Measurements from ENCODE around the gene P4HA2. TPM values are rescaled to one million over a fixed set of nuclear protein-coding genes. Genes with fewer than 3 reads are reported as not detected.

The P4HA2 gene
- total RNA-seq, 2 donors from 2014 or later, result 16.8 to 18.0 TPM

- intact Hi-C loops (cut with DNase I), result loop anchor here (5.0 kb wide), 1 partner anchor 142 kb away; no protein-coding TSS in a partner anchor
- TF ChIP-seq CTCF (IDR thresholded peaks at IDR 0.05) (no peak), POLR2A (IDR thresholded peaks at IDR 0.05) (no peak), POLR2AphosphoS5 (IDR thresholded peaks at IDR 0.05) (no peak)
- H3K4me3 ChIP-seq, result no peak overlapping the region
- H3K27ac ChIP-seq, result no peak overlapping the region
- H3K9me3 ChIP-seq, result no peaks in the 10 kb centered on the region
- no peaks in the 10 kb centered on the region for H3K36me3 ChIP-seq
- no peaks in the 10 kb centered on the region for H3K4me1 ChIP-seq (replicated peaks)
- WGBS, result 83% methylated on average over 3 of the region's 3 CpGs
- no peaks in the 10 kb centered on the region for H3K27me3 ChIP-seq (replicated peaks; ENCODE audit: insufficient read depth)
- no peak for DNase-seq (ENCODE audit: low spot score)
Measured at GRCh38 chr5:132235340-132235739, 7.7 kb upstream of the P4HA2 start.

GRCh38 chr5:132234684-132235062 is 7.0 kb upstream of the P4HA2 start:
- Histone ChIP-seq H3K4me3 (no peak overlapping the region), H3K9me3 (no peaks in the 10 kb centered on the region), H3K4me1 (replicated peaks) (no peaks in the 10 kb centered on the region), H3K27me3 (replicated peaks; ENCODE audit: insufficient read depth) (no peaks in the 10 kb centered on the region), H3K36me3 (no peaks in the 10 kb centered on the region), H3K27ac (no peak overlapping the region)
- no peak for DNase-seq (ENCODE audit: low spot score)
- intact Hi-C loops (cut with DNase I), result loop anchor here (5.0 kb wide), 1 partner anchor 143 kb away; no protein-coding TSS in a partner anchor
- 53% methylated on average over 2 of the region's 2 CpGs for WGBS
- TF ChIP-seq POLR2A (IDR thresholded peaks at IDR 0.05) (no peak), CTCF (IDR thresholded peaks at IDR 0.05) (no peak), POLR2AphosphoS5 (IDR thresholded peaks at IDR 0.05) (no peak)

- no peak for TF ChIP-seq POLR2AphosphoS5 (IDR thresholded peaks at IDR 0.05)
- no peak for TF ChIP-seq POLR2A (IDR thresholded peaks at IDR 0.05)
- no peak for TF ChIP-seq CTCF (IDR thresholded peaks at IDR 0.05)
- intact Hi-C loops (cut with DNase I), result no loop called here
- no peaks in the 10 kb centered on the region for H3K36me3 ChIP-seq
- no peak for DNase-seq (ENCODE audit: low spot score)
- no peak overlapping the region for H3K4me3 ChIP-seq
- no peaks in the 10 kb centered on the region for H3K27me3 ChIP-seq (replicated peaks; ENCODE audit: insufficient read depth)
- no peak overlapping the region for H3K27ac ChIP-seq
- 84% methylated on average over 7 of the region's 7 CpGs for WGBS
- H3K9me3 ChIP-seq, result no peaks in the 10 kb centered on the region
- no peaks in the 10 kb centered on the region for H3K4me1 ChIP-seq (replicated peaks)
Measured at GRCh38 chr5:132233811-132234683, 6.4 kb upstream of the P4HA2 start.

- no peaks in the 10 kb centered on the region for H3K36me3 ChIP-seq
- H3K4me1 ChIP-seq (replicated peaks), result no peaks in the 10 kb centered on the region
- no peak for TF ChIP-seq CTCF (IDR thresholded peaks at IDR 0.05)
- TF ChIP-seq POLR2A (IDR thresholded peaks at IDR 0.05), result no peak
- TF ChIP-seq POLR2AphosphoS5 (IDR thresholded peaks at IDR 0.05), result no peak
- no peaks in the 10 kb centered on the region for H3K9me3 ChIP-seq
- DNase-seq (ENCODE audit: low spot score), result no peak
- H3K4me3 ChIP-seq, result no peak overlapping the region
- no peaks in the 10 kb centered on the region for H3K27me3 ChIP-seq (replicated peaks; ENCODE audit: insufficient read depth)
- intact Hi-C loops (cut with DNase I), result no loop called here
- 100% methylated on average over 1 of the region's 1 CpG for WGBS
- H3K27ac ChIP-seq, result no peak overlapping the region
Measured at GRCh38 chr5:132233081-132233480, 5.4 kb upstream of the P4HA2 start.

- intact Hi-C loops (cut with DNase I), result no loop called here
- TF ChIP-seq POLR2AphosphoS5 (IDR thresholded peaks at IDR 0.05), result no peak
- TF ChIP-seq CTCF (IDR thresholded peaks at IDR 0.05), result no peak
- no peak for TF ChIP-seq POLR2A (IDR thresholded peaks at IDR 0.05)
- Histone ChIP-seq H3K27ac (no peak overlapping the region), H3K27me3 (replicated peaks; ENCODE audit: insufficient read depth) (no peaks in the 10 kb centered on the region), H3K36me3 (no peaks in the 10 kb centered on the region), H3K4me1 (replicated peaks) (no peaks in the 10 kb centered on the region), H3K9me3 (no peaks in the 10 kb centered on the region), H3K4me3 (no peak overlapping the region)
- DNase-seq (ENCODE audit: low spot score), result no peak
- WGBS, result 88% methylated on average over 3 of the region's 3 CpGs
Measured at GRCh38 chr5:132232465-132232864, 4.8 kb upstream of the P4HA2 start.
